ENCODE measurements around the gene NOSIP.

NOSIP gene

DNA sequence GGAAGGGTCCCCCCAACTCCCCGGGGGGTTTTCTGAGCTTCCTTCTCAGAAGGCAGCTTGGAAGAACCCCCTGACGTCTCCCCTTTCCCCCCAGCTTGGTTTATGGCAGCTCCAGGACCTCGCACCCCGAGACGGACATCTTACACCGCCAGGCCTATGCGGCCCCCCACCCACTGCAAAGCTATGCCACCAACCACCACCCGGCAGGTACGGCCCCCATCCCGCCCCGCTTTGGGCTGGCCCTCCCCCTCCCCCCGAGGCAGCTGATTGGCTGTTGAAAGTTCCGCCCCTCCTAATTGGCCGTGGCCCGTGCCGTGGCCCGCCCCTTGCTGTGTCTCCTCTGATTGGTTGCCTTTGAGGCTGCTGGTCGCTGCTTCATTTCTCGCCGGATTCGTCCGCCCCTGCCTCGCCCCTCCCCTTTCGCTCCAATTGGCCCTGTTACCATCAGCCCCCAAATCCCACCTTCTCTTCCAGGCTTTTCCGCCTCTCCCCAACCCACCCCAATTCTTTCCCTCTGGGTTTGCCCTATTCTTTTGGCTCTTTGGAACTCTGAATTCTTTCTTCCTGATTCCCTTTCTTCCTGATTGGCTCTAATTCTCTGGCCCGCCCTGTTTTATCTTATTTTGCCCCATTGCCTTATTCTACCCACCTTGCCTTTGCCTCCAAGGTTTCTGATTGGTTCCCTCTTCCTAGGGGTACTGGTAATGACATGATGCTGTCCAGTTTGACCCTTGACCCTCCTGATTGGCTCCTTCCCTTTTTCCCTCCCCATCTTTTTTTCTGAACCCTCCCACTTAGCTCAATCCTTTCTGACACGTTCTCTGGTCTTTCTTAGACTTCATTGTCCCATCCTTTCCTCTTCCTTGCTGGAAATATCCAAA is 13.1 kb upstream of the NOSIP start:
- Histone ChIP-seq H3K4me3 (ENCODE audit: low read length) (peak overlapping the region; percentile 87), H3K9ac (ENCODE audit: low read depth, low read length) (peak overlapping the region; percentile 99; the same call in 1 of the 2 replicates), H3K36me3 (ENCODE audit: insufficient read depth, low read depth, low read length) (peaks cover 38% of the 10 kb centered on the region), H3K27ac (ENCODE audit: low read length) (peak overlapping the region; percentile 84), H3K27me3 (ENCODE audit: insufficient read depth, low read length) (no peaks in the 10 kb centered on the region), H3K4me1 (ENCODE audit: insufficient read depth, low read length) (peaks cover 5% of the 10 kb centered on the region; the same call in 1 of the 2 replicates), H3K9me3 (ENCODE audit: insufficient read depth, low read depth, low read length) (no peaks in the 10 kb centered on the region)

- peaks cover 5% of the 10 kb centered on the region; the same call in 1 of the 2 replicates for H3K4me1 ChIP-seq (ENCODE audit: insufficient read depth, low read length)
- no peaks in the 10 kb centered on the region for H3K27me3 ChIP-seq (ENCODE audit: insufficient read depth, low read length)
- H3K36me3 ChIP-seq (ENCODE audit: insufficient read depth, low read depth, low read length): peaks cover 33% of the 10 kb centered on the region
- peak overlapping the region; percentile 87 for H3K4me3 ChIP-seq (ENCODE audit: low read length)
- H3K9ac ChIP-seq (ENCODE audit: low read depth, low read length): peak overlapping the region; percentile 99; the same call in 1 of the 2 replicates
- no peaks in the 10 kb centered on the region for H3K9me3 ChIP-seq (ENCODE audit: insufficient read depth, low read depth, low read length)
- H3K27ac ChIP-seq (ENCODE audit: low read length): peak overlapping the region; percentile 84
Measured at GRCh38 chr19:49592486-49593232, 12.3 kb upstream of the NOSIP start.

GRCh38 chr19:49591731-49592485 is 11.6 kb upstream of the NOSIP start:
- Histone ChIP-seq H3K4me3 (ENCODE audit: low read length) (peak overlapping the region; percentile 87), H3K27me3 (ENCODE audit: insufficient read depth, low read length) (no peaks in the 10 kb centered on the region), H3K9me3 (ENCODE audit: insufficient read depth, low read depth, low read length) (no peaks in the 10 kb centered on the region), H3K4me1 (ENCODE audit: insufficient read depth, low read length) (peaks cover 5% of the 10 kb centered on the region; the same call in 1 of the 2 replicates), H3K27ac (ENCODE audit: low read length) (peak overlapping the region; percentile 84), H3K9ac (ENCODE audit: low read depth, low read length) (peak overlapping the region; percentile 99), H3K36me3 (ENCODE audit: insufficient read depth, low read depth, low read length) (peaks cover 26% of the 10 kb centered on the region)

GRCh38 chr19:49590971-49591730 is 10.8 kb upstream of the NOSIP start, which contains the start of gene PRR12:
Gene PRR12 (plus strand): TSS chr19:49591182. CDS start chr19:49591655, 473 bp downstream.
- H3K4me1 ChIP-seq (ENCODE audit: insufficient read depth, low read length): peaks cover 5% of the 10 kb centered on the region; the same call in 1 of the 2 replicates
- peaks cover 23% of the 10 kb centered on the region for H3K36me3 ChIP-seq (ENCODE audit: insufficient read depth, low read depth, low read length)
- H3K27me3 ChIP-seq (ENCODE audit: insufficient read depth, low read length): no peaks in the 10 kb centered on the region
- no peaks in the 10 kb centered on the region for H3K9me3 ChIP-seq (ENCODE audit: insufficient read depth, low read depth, low read length)
- peak within 1 kb of the TSS; percentile 95 for H3K4me3 ChIP-seq (ENCODE audit: low read length)
- H3K27ac ChIP-seq (ENCODE audit: low read length): peak within 1 kb of the TSS; percentile 96
- H3K9ac ChIP-seq (ENCODE audit: low read depth, low read length): peak within 1 kb of the TSS; percentile 99

GRCh38 chr19:49590071-49590970 is 10.0 kb upstream of the NOSIP start:
- peak overlapping the region; percentile 99 for H3K9ac ChIP-seq (ENCODE audit: low read depth, low read length)
- peaks cover 15% of the 10 kb centered on the region for H3K36me3 ChIP-seq (ENCODE audit: insufficient read depth, low read depth, low read length)
- H3K4me1 ChIP-seq (ENCODE audit: insufficient read depth, low read length): peaks cover 5% of the 10 kb centered on the region; the same call in 1 of the 2 replicates
- peak overlapping the region; percentile 95 for H3K4me3 ChIP-seq (ENCODE audit: low read length)
- no peaks in the 10 kb centered on the region for H3K9me3 ChIP-seq (ENCODE audit: insufficient read depth, low read depth, low read length)
- H3K27ac ChIP-seq (ENCODE audit: low read length): peak overlapping the region; percentile 96
- no peaks in the 10 kb centered on the region for H3K27me3 ChIP-seq (ENCODE audit: insufficient read depth, low read length)

DNA sequence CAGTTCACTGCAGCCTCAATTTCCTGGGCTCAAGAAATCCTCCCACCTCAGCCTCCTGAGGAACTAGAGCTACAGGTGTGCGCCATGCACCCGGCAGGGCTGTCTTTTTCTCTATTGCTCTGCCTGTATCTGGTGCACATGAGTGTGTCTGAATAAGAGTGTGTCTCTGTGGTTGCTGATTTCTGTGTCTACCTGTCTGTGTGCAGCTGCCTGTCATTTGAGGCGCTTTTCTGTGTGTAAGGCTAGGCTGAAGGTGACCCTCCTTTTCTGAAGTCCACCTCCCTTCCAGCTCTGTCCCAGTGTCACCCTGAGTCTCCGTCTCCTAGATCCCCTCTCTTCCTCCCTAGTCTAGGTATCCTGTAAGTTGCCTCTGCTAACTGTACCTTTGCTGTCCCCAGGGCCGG is 9.1 kb upstream of the NOSIP start:
- Histone ChIP-seq H3K9ac (ENCODE audit: low read depth, low read length) (no peak overlapping the region), H3K4me1 (ENCODE audit: insufficient read depth, low read length) (peaks cover 10% of the 10 kb centered on the region; the same call in 1 of the 2 replicates), H3K27ac (ENCODE audit: low read length) (no peak overlapping the region), H3K9me3 (ENCODE audit: insufficient read depth, low read depth, low read length) (no peaks in the 10 kb centered on the region), H3K36me3 (ENCODE audit: insufficient read depth, low read depth, low read length) (peaks cover 10% of the 10 kb centered on the region), H3K4me3 (ENCODE audit: low read length) (peak overlapping the region; percentile 23; the same call in 1 of the 2 replicates), H3K27me3 (ENCODE audit: insufficient read depth, low read length) (no peaks in the 10 kb centered on the region)

GRCh38 chr19:49588365-49589122 is 8.2 kb upstream of the NOSIP start:
- Histone ChIP-seq H3K36me3 (ENCODE audit: insufficient read depth, low read depth, low read length) (peaks cover under 1% of the 10 kb centered on the region; the same call in 1 of the 2 replicates), H3K9ac (ENCODE audit: low read depth, low read length) (no peak overlapping the region)

GRCh38 chr19:49587227-49587626 is 6.9 kb upstream of the NOSIP start:
- no peak overlapping the region for H3K9ac ChIP-seq (ENCODE audit: low read depth, low read length)
- no peaks in the 10 kb centered on the region for H3K9me3 ChIP-seq (ENCODE audit: insufficient read depth, low read depth, low read length)
- no peaks in the 10 kb centered on the region for H3K36me3 ChIP-seq (ENCODE audit: insufficient read depth, low read depth, low read length)
- no peak overlapping the region for H3K4me3 ChIP-seq (ENCODE audit: low read length)
- no peaks in the 10 kb centered on the region for H3K27me3 ChIP-seq (ENCODE audit: insufficient read depth, low read length)
- peaks cover 4% of the 10 kb centered on the region; the same call in 1 of the 2 replicates for H3K4me1 ChIP-seq (ENCODE audit: insufficient read depth, low read length)
- no peak overlapping the region for H3K27ac ChIP-seq (ENCODE audit: low read length)

More at GRCh38 chr19:49588365-49589122, 8.2 kb upstream of the NOSIP start:
- Histone ChIP-seq H3K27me3 (ENCODE audit: insufficient read depth, low read length) (no peaks in the 10 kb centered on the region), H3K4me1 (ENCODE audit: insufficient read depth, low read length) (peaks cover 4% of the 10 kb centered on the region; the same call in 1 of the 2 replicates), H3K27ac (ENCODE audit: low read length) (no peak overlapping the region), H3K4me3 (ENCODE audit: low read length) (no peak overlapping the region), H3K9me3 (ENCODE audit: insufficient read depth, low read depth, low read length) (no peaks in the 10 kb centered on the region)

DNA sequence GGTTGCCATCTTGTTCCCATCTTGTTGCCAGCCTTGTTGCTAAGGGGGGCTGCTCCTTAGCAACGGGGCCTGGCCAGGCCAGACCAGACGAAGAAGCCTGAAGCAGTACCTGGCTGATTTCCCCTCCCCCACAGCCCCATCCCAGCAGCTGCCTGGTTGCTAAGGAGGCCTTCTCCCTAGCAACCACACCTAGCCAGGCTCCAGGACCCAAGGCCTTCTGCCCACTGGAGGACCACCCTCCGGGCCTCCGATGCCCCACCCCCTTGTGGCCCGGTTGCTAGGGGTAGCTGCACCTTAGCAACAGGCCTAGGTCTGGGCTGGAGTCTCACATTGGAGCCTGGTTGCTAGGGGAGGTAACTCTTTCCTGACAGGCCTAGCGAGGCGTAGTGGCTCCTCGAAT is 4.7 kb upstream of the NOSIP start:
- Histone ChIP-seq H3K36me3 (ENCODE audit: insufficient read depth, low read depth, low read length) (no peaks in the 10 kb centered on the region), H3K4me1 (ENCODE audit: insufficient read depth, low read length) (peaks cover 8% of the 10 kb centered on the region; the same call in 1 of the 2 replicates), H3K9me3 (ENCODE audit: insufficient read depth, low read depth, low read length) (no peaks in the 10 kb centered on the region), H3K9ac (ENCODE audit: low read depth, low read length) (no peak overlapping the region), H3K27me3 (ENCODE audit: insufficient read depth, low read length) (no peaks in the 10 kb centered on the region), H3K4me3 (ENCODE audit: low read length) (no peak overlapping the region), H3K27ac (ENCODE audit: low read length) (no peak overlapping the region)
